CD14-positive monocyte (primary cell): Measurements from ENCODE around the gene TMEM38A. TPM values are rescaled to one million over a fixed set of nuclear protein-coding genes. Genes with fewer than 3 reads are reported as not detected.

Experiments
- DNase-seq, 3 donors: peaks; one replicate each; pipeline ENCODE4 v3.0.0-alpha.2; 2011 to 2022
- H2AFZ ChIP-seq: 2 replicates; pipeline ENCODE4 v1.6.0; 2012; ENCODE audit warnings: mild to moderate bottlenecking, low read depth, low read length, inconsistent platforms; ENCODE audit not compliant: insufficient read depth, poor library complexity, severe bottlenecking
- H3K27ac ChIP-seq, 2 donors: 1 replicate in 1 of 2; 2 replicates in 1 of 2; pipeline ENCODE4 v1.5.1; 2012 to 2013; ENCODE audit warnings: low read length in 2 of 2, control low read depth in 1 of 2, inconsistent platforms in 1 of 2, low read depth in 1 of 2, mild to moderate bottlenecking in 1 of 2
- H3K27me3 ChIP-seq, 2 donors: one replicate each; pipeline versions ENCODE4 v1.6.0 to v1.6.1; 2011 to 2013; ENCODE audit warnings: low read length in 2 of 2; ENCODE audit not compliant: control insufficient read depth in 2 of 2, insufficient read depth in 2 of 2
- H3K36me3 ChIP-seq, 2 donors: replicated peaks in 1 of 2; 1 replicate in 1 of 2; 2 replicates in 1 of 2; pipeline versions ENCODE4 v1.5.1 to v1.6.1; 2012 to 2013; ENCODE audit warnings: low read length in 2 of 2, control low read depth in 1 of 2, inconsistent platforms in 1 of 2, mild to moderate bottlenecking in 1 of 2; ENCODE audit not compliant: insufficient read depth in 2 of 2, control insufficient read depth in 1 of 2
- H3K4me1 ChIP-seq, 2 donors: 1 replicate in 1 of 2; 2 replicates in 1 of 2; pipeline versions ENCODE4 v1.5.1 to v1.6.1; 2012 to 2013; ENCODE audit warnings: low read length in 2 of 2, control low read depth in 1 of 2, inconsistent platforms in 1 of 2, mild to moderate bottlenecking in 1 of 2, moderate library complexity in 1 of 2; ENCODE audit not compliant: insufficient read depth in 2 of 2, control insufficient read depth in 1 of 2
- H3K4me2 ChIP-seq: replicated peaks from 2 replicates; pipeline ENCODE3; 2012; ENCODE audit warnings: low read length, moderate library complexity, mild to moderate bottlenecking; ENCODE audit not compliant: poor library complexity, severe bottlenecking; ENCODE audit errors: extremely low read depth
- H3K4me3 ChIP-seq, 3 experiments: fragments of 200-600 bp in 1 of 3; sonication (generic) in 1 of 3; replicated peaks in 1 of 3; 1 replicate in 2 of 3; 2 replicates in 1 of 3; pipeline ENCODE4 v1.5.1; 2011 to 2013; ENCODE audit warnings: low read length in 3 of 3, mild to moderate bottlenecking in 3 of 3, control low read depth in 2 of 3, low read depth in 2 of 3, inconsistent platforms in 1 of 3, moderate library complexity in 1 of 3
- H3K79me2 ChIP-seq: 2 replicates; pipeline ENCODE4 v1.6.0; 2012; ENCODE audit warnings: mild to moderate bottlenecking, control low read depth, inconsistent platforms, low read length, moderate library complexity; ENCODE audit not compliant: insufficient read depth
- H3K9ac ChIP-seq: 2 replicates; pipeline ENCODE4 v1.6.0; 2017; ENCODE audit warnings: low read length, mild to moderate bottlenecking; ENCODE audit not compliant: insufficient read depth, poor library complexity, severe bottlenecking
- H3K9me3 ChIP-seq, 2 donors: replicated peaks in 1 of 2; 1 replicate in 1 of 2; 2 replicates in 1 of 2; pipeline versions ENCODE4 v1.5.1 to v1.6.1; 2012 to 2013; ENCODE audit warnings: low read length in 2 of 2, control low read depth in 1 of 2; ENCODE audit not compliant: control insufficient read depth in 1 of 2, insufficient read depth in 1 of 2
- H4K20me1 ChIP-seq: 2 replicates; pipeline ENCODE4 v1.6.0; 2012; ENCODE audit warnings: mild to moderate bottlenecking, low read length, control low read depth, moderate library complexity; ENCODE audit not compliant: insufficient read depth
- H3K27ac Mint-ChIP-seq, 7 donors: one replicate each; pipeline ENCODE4 v1.8.0; 2020; ENCODE audit warnings: mild to moderate bottlenecking in 7 of 7, mixed read lengths in 7 of 7, moderate library complexity in 6 of 7, inconsistent platforms in 2 of 7
- H3K27me3 Mint-ChIP-seq, 3 donors: one replicate each; pipeline ENCODE4 v1.8.0; 2021 to 2022; ENCODE audit warnings: low read depth in 3 of 3, mild to moderate bottlenecking in 3 of 3, mixed read lengths in 3 of 3, moderate library complexity in 3 of 3, inconsistent platforms in 1 of 3
- H3K36me3 Mint-ChIP-seq, 2 donors: one replicate each; pipeline ENCODE4 v1.8.0; 2020; ENCODE audit warnings: mixed read lengths in 2 of 2, inconsistent platforms in 1 of 2, mild to moderate bottlenecking in 1 of 2
- H3K4me1 Mint-ChIP-seq: one replicate; pipeline ENCODE4 v1.8.0; 2020; ENCODE audit warnings: mild to moderate bottlenecking, mixed read lengths
- H3K4me3 Mint-ChIP-seq, 2 donors: one replicate each; pipeline ENCODE4 v1.8.0; 2020; ENCODE audit warnings: mild to moderate bottlenecking in 2 of 2, mixed read lengths in 2 of 2, moderate library complexity in 1 of 2
- H3K9me3 Mint-ChIP-seq, 7 donors: one replicate each; pipeline ENCODE4 v1.8.0; 2020 to 2022; ENCODE audit warnings: mixed read lengths in 7 of 7, mild to moderate bottlenecking in 6 of 7, moderate library complexity in 6 of 7, inconsistent platforms in 2 of 7
- WGBS: methylation state at CpG from one replicate; pipeline ENCODE4 v1.1.5; 2013; ENCODE audit warnings: missing lambda C conversion rate; ENCODE audit not compliant: insufficient coverage; 5-methylcytosine and 5-hydroxymethylcytosine counted together
- intact Hi-C, 2 donors: fragments of 100-400 bp; cut with micrococcal nuclease; formaldehyde crosslinking; loops; one replicate each; pipeline versions ENCODE4 v1.15.0 to v1.15.1; 2023
- polyA plus RNA-seq, 3 donors: library from polyadenylated mRNA; depleted of rRNA in 1 of 3; unstranded in 2 of 3; stranded (reverse) in 1 of 3; fragments of 300-500 nt in 2 of 3; fragments of >200 nt in 1 of 3; fragmentation: Illumina TruSeq in 2 of 3; gene quantifications; 1 replicate in 2 of 3; 2 replicates in 1 of 3; pipeline ENCODE4 v1.2.3, GENCODE V29; 2012 to 2021
- TF ChIP-seq, protein P1 (sequence below): fragments of 200-600 bp; IDR thresholded peaks from one replicate; pipeline ENCODE4 v1.8.0; 2022; ENCODE audit warnings: antibody characterized with exemption, mild to moderate bottlenecking

TMEM38A gene
- polyA plus RNA-seq, 3 donors = 8.5 to 21.6 (median 10.6) TPM

DNA sequence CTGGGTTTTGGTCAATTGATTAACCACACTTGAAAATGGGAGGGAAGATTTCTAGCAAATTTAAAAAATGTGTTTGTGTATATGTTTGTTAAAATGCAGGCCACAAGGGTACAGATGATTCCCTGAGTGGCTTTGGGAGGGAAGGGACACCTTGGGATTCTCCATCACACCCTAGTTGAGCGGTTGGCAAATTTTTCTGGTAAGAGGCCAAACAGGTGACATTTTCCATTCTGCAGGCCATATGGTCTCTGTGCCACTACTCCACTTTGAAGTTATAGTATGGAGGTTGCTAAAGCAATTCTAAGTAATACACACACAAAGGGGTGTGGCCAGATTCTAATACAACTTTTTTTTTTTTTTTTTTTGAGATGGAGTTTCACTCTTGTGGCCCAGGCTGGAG is 20.0 kb upstream of the TMEM38A start:
- peaks cover 86 to 99% of the 10 kb centered on the region in 2 donors for H3K36me3 ChIP-seq
- H3K79me2 ChIP-seq = peaks cover 98% of the 10 kb centered on the region
- Mint-ChIP-seq H3K4me3 (no peak overlapping the region), H3K9me3 (peaks cover 0 to 2% (median 0%) of the 10 kb centered on the region in 7 donors), H3K4me1 (no peaks in the 10 kb centered on the region), H3K36me3 (peaks cover 67 to 97% of the 10 kb centered on the region in 2 donors), H3K27me3 (no peaks in the 10 kb centered on the region), H3K27ac (peak overlapping the region in 1 of 7 donors; percentile 60)
- H2AFZ ChIP-seq = no peak overlapping the region
- no peaks in the 10 kb centered on the region for H3K27me3 ChIP-seq
- H3K4me1 ChIP-seq = no peaks in the 10 kb centered on the region
- no peak overlapping the region for H3K9ac ChIP-seq
- intact Hi-C loops = no loop called here
- H3K4me2 ChIP-seq = no peak overlapping the region
- TF ChIP-seq, protein P1, sequence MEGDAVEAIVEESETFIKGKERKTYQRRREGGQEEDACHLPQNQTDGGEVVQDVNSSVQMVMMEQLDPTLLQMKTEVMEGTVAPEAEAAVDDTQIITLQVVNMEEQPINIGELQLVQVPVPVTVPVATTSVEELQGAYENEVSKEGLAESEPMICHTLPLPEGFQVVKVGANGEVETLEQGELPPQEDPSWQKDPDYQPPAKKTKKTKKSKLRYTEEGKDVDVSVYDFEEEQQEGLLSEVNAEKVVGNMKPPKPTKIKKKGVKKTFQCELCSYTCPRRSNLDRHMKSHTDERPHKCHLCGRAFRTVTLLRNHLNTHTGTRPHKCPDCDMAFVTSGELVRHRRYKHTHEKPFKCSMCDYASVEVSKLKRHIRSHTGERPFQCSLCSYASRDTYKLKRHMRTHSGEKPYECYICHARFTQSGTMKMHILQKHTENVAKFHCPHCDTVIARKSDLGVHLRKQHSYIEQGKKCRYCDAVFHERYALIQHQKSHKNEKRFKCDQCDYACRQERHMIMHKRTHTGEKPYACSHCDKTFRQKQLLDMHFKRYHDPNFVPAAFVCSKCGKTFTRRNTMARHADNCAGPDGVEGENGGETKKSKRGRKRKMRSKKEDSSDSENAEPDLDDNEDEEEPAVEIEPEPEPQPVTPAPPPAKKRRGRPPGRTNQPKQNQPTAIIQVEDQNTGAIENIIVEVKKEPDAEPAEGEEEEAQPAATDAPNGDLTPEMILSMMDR = no peak
- no peak for DNase-seq
- no peak overlapping the region for H3K27ac ChIP-seq
- peaks cover 100% of the 10 kb centered on the region for H4K20me1 ChIP-seq
- H3K9me3 ChIP-seq = no peaks in the 10 kb centered on the region
- WGBS = no CpG with 5 or more reads among the region's 1 CpG
- H3K4me3 ChIP-seq = no peak overlapping the region

- Mint-ChIP-seq H3K4me3 (no peak overlapping the region), H3K9me3 (peaks cover 0 to 2% (median 0%) of the 10 kb centered on the region in 7 donors), H3K36me3 (peaks cover 74 to 98% of the 10 kb centered on the region in 2 donors), H3K27ac (peak overlapping the region in 1 of 7 donors; percentile 18), H3K27me3 (no peaks in the 10 kb centered on the region), H3K4me1 (no peaks in the 10 kb centered on the region)
- Histone ChIP-seq H3K9ac (no peak overlapping the region), H3K4me3 (no peak overlapping the region), H3K4me1 (no peaks in the 10 kb centered on the region), H3K27me3 (no peaks in the 10 kb centered on the region), H3K27ac (no peak overlapping the region), H4K20me1 (peaks cover 100% of the 10 kb centered on the region), H3K79me2 (peaks cover 98% of the 10 kb centered on the region), H2AFZ (no peak overlapping the region), H3K36me3 (peaks cover 86 to 99% of the 10 kb centered on the region in 2 donors), H3K4me2 (no peak overlapping the region), H3K9me3 (no peaks in the 10 kb centered on the region)
- no CpG with 5 or more reads among the region's 10 CpGs for WGBS
- intact Hi-C loops = no loop called here
- DNase-seq = no peak
- TF ChIP-seq, protein P1 = no peak
Measured at GRCh38 chr19:16641695-16642094, 19.2 kb upstream of the TMEM38A start.
